Glutamatergic neuron (in vitro differentiated cells): ENCODE measurements around the gene CMTM4. TPM values are rescaled to one million over a fixed set of nuclear protein-coding genes. Genes with fewer than 3 reads are reported as not detected.
A peak's percentile ranks its signal among the peaks of the same experiment; 100 is the strongest.

Experiments
- DNase-seq: peaks from one replicate; pipeline ENCODE4 v3.0.0; 2022
- H3K27ac Mint-ChIP-seq: one replicate; pipeline ENCODE4 v1.8.0; 2020; ENCODE audit warnings: mild to moderate bottlenecking, mixed read lengths, inconsistent platforms; ENCODE audit not compliant: unreplicated experiment
- H3K27me3 Mint-ChIP-seq: one replicate; pipeline ENCODE4 v1.8.0; 2020; ENCODE audit warnings: mild to moderate bottlenecking, moderate library complexity, mixed read lengths, inconsistent platforms; ENCODE audit not compliant: unreplicated experiment
- H3K36me3 Mint-ChIP-seq: one replicate; pipeline ENCODE4 v1.8.0; 2020; ENCODE audit warnings: mild to moderate bottlenecking, mixed read lengths, inconsistent platforms; ENCODE audit not compliant: unreplicated experiment
- H3K4me1 Mint-ChIP-seq: one replicate; pipeline ENCODE4 v1.8.0; 2020; ENCODE audit warnings: mild to moderate bottlenecking, low read depth, mixed read lengths, inconsistent platforms; ENCODE audit not compliant: unreplicated experiment
- H3K4me3 Mint-ChIP-seq: one replicate; pipeline ENCODE4 v1.8.0; 2020; ENCODE audit warnings: mild to moderate bottlenecking, mixed read lengths, inconsistent platforms; ENCODE audit not compliant: unreplicated experiment
- H3K9me3 Mint-ChIP-seq: one replicate; pipeline ENCODE4 v1.8.0; 2020; ENCODE audit warnings: mild to moderate bottlenecking, moderate library complexity, mixed read lengths, inconsistent platforms; ENCODE audit not compliant: unreplicated experiment
- CTCF ChIP-seq: fragments of 200-600 bp; sonication (generic); IDR thresholded peaks from one replicate; pipeline ENCODE4 v1.5.0; 2021; ENCODE audit not compliant: partially characterized antibody, unreplicated experiment
- total RNA-seq: library from RNA; stranded (reverse); fragmentation: NEBNext Ultra II Directional; extraction: Animal tissue kit (Norgen Biotek cat#: 25700); gene quantifications from one replicate; pipeline ENCODE4 v1.2.1, GENCODE V29; 2021; ENCODE audit not compliant: unreplicated experiment

The CMTM4 gene
- total RNA-seq, 1 donor from 2014 or later: 8.2 TPM

- TF ChIP-seq CTCF: no peak
- H3K36me3 Mint-ChIP-seq: no peaks in the 10 kb centered on the region
- no peak overlapping the region for H3K27ac Mint-ChIP-seq
- peak; percentile 67 for DNase-seq
- peaks cover 23% of the 10 kb centered on the region for H3K4me1 Mint-ChIP-seq
- H3K4me3 Mint-ChIP-seq: peak overlapping the region; percentile 85
- peaks cover 18% of the 10 kb centered on the region for H3K27me3 Mint-ChIP-seq
- H3K9me3 Mint-ChIP-seq: peaks cover 8% of the 10 kb centered on the region
These were observed 91.2 kb downstream of the CMTM4 start for GRCh38 chr16:66605177-66605978.

- peaks cover 15% of the 10 kb centered on the region for H3K27me3 Mint-ChIP-seq
- peak within 1 kb of the TSS; percentile 89 for H3K4me3 Mint-ChIP-seq
- DNase-seq: peak; percentile 87
- peaks cover 15% of the 10 kb centered on the region for H3K4me1 Mint-ChIP-seq
- H3K36me3 Mint-ChIP-seq: no peaks in the 10 kb centered on the region
- peak within 1 kb of the TSS; percentile 90 for H3K27ac Mint-ChIP-seq
- peaks cover 5% of the 10 kb centered on the region for H3K9me3 Mint-ChIP-seq
- peak; percentile 96 for TF ChIP-seq CTCF
These were observed 92.0 kb downstream of the CMTM4 start, which contains the start of gene CMTM3 for GRCh38 chr16:66604376-66605176. CMTM3 (plus strand) TSS chr16:66604704; CDS start chr16:66604806, 102 bp downstream.

- Mint-ChIP-seq H3K27me3 (peaks cover 15% of the 10 kb centered on the region), H3K36me3 (no peaks in the 10 kb centered on the region), H3K4me3 (peak overlapping the region; percentile 89), H3K9me3 (peaks cover 5% of the 10 kb centered on the region), H3K27ac (peak overlapping the region; percentile 90), H3K4me1 (peaks cover 14% of the 10 kb centered on the region)
- DNase-seq: peak; percentile 65
- no peak for TF ChIP-seq CTCF
These were observed 92.8 kb downstream of the CMTM4 start for GRCh38 chr16:66603537-66604375.

GRCh38 chr16:66601471-66601870, 95.1 kb downstream of the CMTM4 start:
- H3K36me3 Mint-ChIP-seq: no peaks in the 10 kb centered on the region
- H3K4me3 Mint-ChIP-seq: no peak overlapping the region
- no peak for DNase-seq
- no peak overlapping the region for H3K27ac Mint-ChIP-seq
- peaks cover 9% of the 10 kb centered on the region for H3K4me1 Mint-ChIP-seq
- peaks cover 5% of the 10 kb centered on the region for H3K9me3 Mint-ChIP-seq
- TF ChIP-seq CTCF: no peak
- peaks cover 14% of the 10 kb centered on the region for H3K27me3 Mint-ChIP-seq
